Endothelial cell (in vitro differentiated cells): ENCODE measurements around the gene PTPN14. TPM values are rescaled to one million over a fixed set of nuclear protein-coding genes. Genes with fewer than 3 reads are reported as not detected.

ENCODE experiments used
- DNase-seq: peaks from one replicate; pipeline ENCODE4 v3.0.0; 2021; ENCODE audit warnings: low spot score
- H3K27ac Mint-ChIP-seq: one replicate; pipeline ENCODE4 v1.8.0; 2021; ENCODE audit warnings: mixed read lengths, inconsistent platforms; ENCODE audit not compliant: unreplicated experiment
- H3K27me3 Mint-ChIP-seq: one replicate; pipeline ENCODE4 v1.8.0; 2021; ENCODE audit warnings: mild to moderate bottlenecking, moderate library complexity, mixed read lengths, inconsistent platforms; ENCODE audit not compliant: unreplicated experiment
- H3K36me3 Mint-ChIP-seq: one replicate; pipeline ENCODE4 v1.8.0; 2021; ENCODE audit warnings: mild to moderate bottlenecking, low read depth, mixed read lengths, inconsistent platforms; ENCODE audit not compliant: unreplicated experiment
- H3K4me1 Mint-ChIP-seq: one replicate; pipeline ENCODE4 v1.8.0; 2021; ENCODE audit warnings: mild to moderate bottlenecking, mixed read lengths, inconsistent platforms; ENCODE audit not compliant: unreplicated experiment
- H3K4me3 Mint-ChIP-seq: one replicate; pipeline ENCODE4 v1.8.0; 2021; ENCODE audit warnings: mild to moderate bottlenecking, mixed read lengths, inconsistent platforms; ENCODE audit not compliant: unreplicated experiment
- H3K9me3 Mint-ChIP-seq: one replicate; pipeline ENCODE4 v1.8.0; 2021; ENCODE audit warnings: mixed read lengths, inconsistent platforms; ENCODE audit not compliant: unreplicated experiment
- total RNA-seq: library from RNA; stranded (reverse); fragmentation: NEBNext Ultra II Directional; extraction: Animal tissue kit (Norgen Biotek cat#: 25700); gene quantifications from one replicate; pipeline ENCODE4 v1.2.1, GENCODE V29; 2021; ENCODE audit not compliant: unreplicated experiment
- TF ChIP-seq, protein P1 (sequence below): fragments of 200-600 bp; sonication (generic); IDR thresholded peaks from one replicate; pipeline ENCODE4 v1.5.0; 2021; ENCODE audit warnings: antibody characterized with exemption; ENCODE audit not compliant: unreplicated experiment

PTPN14 gene
- total RNA-seq, 1 donor from 2014 or later: 46.3 TPM

DNA sequence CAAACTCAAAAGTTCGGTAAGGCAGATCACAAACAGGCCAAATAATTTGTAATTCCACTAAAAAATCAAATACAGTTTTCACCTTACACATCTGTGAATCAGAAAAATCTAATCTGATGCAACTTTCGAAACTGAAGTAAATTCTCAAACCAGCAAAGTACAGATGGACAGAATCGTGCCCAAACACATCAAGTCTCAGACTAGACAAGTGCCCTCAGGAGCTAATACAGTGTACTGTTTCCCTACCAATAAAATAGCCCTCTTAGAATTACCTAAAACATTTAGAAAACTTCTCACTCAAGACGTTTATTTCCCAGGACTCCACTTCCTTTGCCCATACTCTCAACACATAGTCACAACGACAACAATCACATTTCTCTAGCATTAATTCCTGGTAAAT is 136.3 kb downstream of the PTPN14 start:
- Mint-ChIP-seq H3K27ac (no peak overlapping the region), H3K27me3 (no peaks in the 10 kb centered on the region), H3K9me3 (no peaks in the 10 kb centered on the region), H3K4me3 (no peak overlapping the region), H3K4me1 (peaks cover 29% of the 10 kb centered on the region), H3K36me3 (peaks cover 9% of the 10 kb centered on the region)
- no peak for DNase-seq
- TF ChIP-seq, protein P1, sequence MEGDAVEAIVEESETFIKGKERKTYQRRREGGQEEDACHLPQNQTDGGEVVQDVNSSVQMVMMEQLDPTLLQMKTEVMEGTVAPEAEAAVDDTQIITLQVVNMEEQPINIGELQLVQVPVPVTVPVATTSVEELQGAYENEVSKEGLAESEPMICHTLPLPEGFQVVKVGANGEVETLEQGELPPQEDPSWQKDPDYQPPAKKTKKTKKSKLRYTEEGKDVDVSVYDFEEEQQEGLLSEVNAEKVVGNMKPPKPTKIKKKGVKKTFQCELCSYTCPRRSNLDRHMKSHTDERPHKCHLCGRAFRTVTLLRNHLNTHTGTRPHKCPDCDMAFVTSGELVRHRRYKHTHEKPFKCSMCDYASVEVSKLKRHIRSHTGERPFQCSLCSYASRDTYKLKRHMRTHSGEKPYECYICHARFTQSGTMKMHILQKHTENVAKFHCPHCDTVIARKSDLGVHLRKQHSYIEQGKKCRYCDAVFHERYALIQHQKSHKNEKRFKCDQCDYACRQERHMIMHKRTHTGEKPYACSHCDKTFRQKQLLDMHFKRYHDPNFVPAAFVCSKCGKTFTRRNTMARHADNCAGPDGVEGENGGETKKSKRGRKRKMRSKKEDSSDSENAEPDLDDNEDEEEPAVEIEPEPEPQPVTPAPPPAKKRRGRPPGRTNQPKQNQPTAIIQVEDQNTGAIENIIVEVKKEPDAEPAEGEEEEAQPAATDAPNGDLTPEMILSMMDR: no peak

DNA sequence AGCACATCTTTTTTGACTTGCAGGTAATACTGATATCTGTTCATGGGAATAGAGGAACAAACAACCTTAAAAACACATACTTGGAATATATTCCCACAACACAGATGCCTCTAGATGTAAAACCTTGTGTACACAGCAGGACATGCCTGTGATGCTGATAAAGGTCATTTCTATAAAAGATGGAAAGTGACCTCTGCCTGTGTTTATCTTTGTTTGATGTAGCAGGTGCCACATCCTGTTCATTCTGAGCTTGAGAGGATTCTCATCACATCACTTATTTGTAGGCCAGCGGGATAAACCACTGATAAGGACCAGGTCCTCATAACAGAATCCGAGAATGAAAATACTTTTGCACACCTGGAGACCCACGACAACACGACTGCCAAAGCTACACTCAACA is 136.7 kb downstream of the PTPN14 start:
- Mint-ChIP-seq H3K9me3 (no peaks in the 10 kb centered on the region), H3K27ac (no peak overlapping the region), H3K4me3 (no peak overlapping the region), H3K36me3 (peaks cover 9% of the 10 kb centered on the region), H3K4me1 (peaks cover 25% of the 10 kb centered on the region), H3K27me3 (no peaks in the 10 kb centered on the region)
- DNase-seq: no peak
- TF ChIP-seq, protein P1: no peak

DNA sequence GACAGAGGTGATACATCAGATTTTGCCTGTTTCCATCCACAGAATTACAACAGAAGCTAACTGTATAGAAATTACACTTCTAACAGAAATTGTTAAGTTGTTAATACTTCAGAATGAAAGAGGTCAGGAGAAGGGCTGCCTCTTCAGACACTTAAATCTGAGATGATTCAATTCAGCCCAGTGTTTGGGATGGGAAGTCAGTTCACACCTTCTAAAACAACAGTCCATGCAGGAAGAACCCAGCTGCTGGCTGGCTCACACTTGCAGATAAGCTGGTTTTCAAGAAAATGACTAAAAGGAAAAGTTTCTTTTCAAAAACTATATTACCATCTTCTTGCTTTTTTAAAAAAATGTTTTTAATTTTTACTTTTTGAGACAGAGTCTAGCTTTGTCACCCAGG is 138.1 kb downstream of the PTPN14 start:
- DNase-seq: no peak
- peaks cover 19% of the 10 kb centered on the region for H3K4me1 Mint-ChIP-seq
- no peak overlapping the region for H3K4me3 Mint-ChIP-seq
- TF ChIP-seq, protein P1: no peak
- H3K27ac Mint-ChIP-seq: peak overlapping the region; percentile 31
- no peaks in the 10 kb centered on the region for H3K27me3 Mint-ChIP-seq
- peaks cover 9% of the 10 kb centered on the region for H3K36me3 Mint-ChIP-seq
- H3K9me3 Mint-ChIP-seq: no peaks in the 10 kb centered on the region

DNA sequence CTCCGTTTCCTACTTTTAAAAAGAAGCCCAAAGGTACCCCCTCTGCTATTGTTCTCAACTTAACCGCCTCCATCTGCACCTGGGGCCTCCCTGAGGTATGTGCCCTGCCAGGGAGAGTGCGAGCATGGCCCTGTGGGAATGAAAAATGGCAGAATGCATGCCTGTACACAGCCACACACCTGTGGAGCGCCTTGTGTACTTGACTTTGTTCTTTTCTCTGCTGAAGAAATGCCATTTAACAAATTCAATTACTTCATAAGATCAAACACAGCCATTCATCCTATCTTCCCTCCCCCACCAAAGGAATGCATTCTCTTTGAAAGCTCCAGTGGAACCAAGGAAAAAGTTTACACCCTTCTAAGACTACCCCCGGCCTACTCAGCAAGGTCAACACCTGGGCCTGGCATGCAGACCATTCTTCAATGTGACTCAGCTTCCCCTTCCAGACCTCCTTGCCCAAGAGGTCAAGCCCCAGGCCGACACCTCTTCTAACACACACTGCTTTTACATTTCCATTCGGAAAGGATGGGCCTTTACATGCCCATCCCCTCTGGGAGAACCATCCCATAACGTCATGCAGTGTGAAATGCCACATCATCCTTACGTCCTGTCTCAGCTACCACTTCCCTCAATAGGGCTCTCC is 146.7 kb downstream of the PTPN14 start:
- TF ChIP-seq, protein P1: no peak
- Mint-ChIP-seq H3K9me3 (no peaks in the 10 kb centered on the region), H3K27me3 (peaks cover 3% of the 10 kb centered on the region), H3K4me1 (peaks cover 11% of the 10 kb centered on the region), H3K36me3 (peaks cover 9% of the 10 kb centered on the region), H3K4me3 (no peak overlapping the region), H3K27ac (peak overlapping the region; percentile 55)
- no peak for DNase-seq

DNA sequence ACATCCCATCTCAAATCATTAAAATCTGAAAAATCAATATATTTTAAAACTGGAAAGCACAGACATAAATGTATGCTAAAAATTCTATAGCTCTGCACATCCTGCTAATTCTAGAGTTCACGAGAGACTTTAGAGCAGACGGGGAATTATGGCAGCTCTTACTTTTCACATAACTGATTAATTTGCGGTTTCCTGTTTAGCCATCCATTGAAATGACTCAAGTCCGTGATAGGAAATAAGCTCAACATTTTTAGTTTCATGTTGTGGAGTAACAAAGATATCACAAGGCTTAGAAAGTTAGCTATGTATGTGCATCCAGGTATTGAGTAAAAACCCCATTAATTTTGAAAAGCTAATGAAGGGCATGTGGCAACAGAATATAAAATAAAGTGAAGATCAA is 147.2 kb downstream of the PTPN14 start:
- Mint-ChIP-seq H3K4me3 (no peak overlapping the region), H3K36me3 (peaks cover 12% of the 10 kb centered on the region), H3K4me1 (peaks cover 11% of the 10 kb centered on the region), H3K9me3 (no peaks in the 10 kb centered on the region), H3K27me3 (peaks cover 3% of the 10 kb centered on the region), H3K27ac (no peak overlapping the region)
- TF ChIP-seq, protein P1: no peak
- no peak for DNase-seq
